AG08395 (cell line): Measurements from ENCODE around the gene NUDT13.

Experiments used
- DNase-seq: peaks from one replicate; pipeline ENCODE4 v3.0.0; 2012; ENCODE audit warnings: mixed read lengths, low spot score

NUDT13 gene

DNA sequence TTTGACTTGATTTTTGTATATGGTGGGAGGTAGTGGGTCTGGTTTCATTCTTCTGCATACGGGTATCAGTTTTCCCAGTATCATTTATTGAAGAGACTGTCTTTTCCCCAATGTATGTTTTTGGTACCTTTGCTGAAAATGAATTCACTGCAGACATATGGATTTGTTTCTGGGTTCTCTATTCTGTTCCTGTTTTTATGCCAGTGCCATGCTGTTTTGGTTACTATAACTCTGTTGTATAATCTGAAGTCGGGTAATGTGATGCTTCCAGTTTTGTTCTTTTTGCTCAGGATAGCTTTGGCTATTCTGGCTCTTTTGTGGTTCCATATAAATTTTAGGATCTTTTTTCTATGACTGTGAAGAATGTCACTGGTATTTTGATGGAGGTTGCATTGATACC is 56.7 kb downstream of the NUDT13 start:
- DNase-seq = no peak

GRCh38 chr10:73167458-73167782 is 57.2 kb downstream of the NUDT13 start:
- DNase-seq = no peak

GRCh38 chr10:73167783-73168464 is 57.7 kb downstream of the NUDT13 start, which contains the start of the genes ECD and FAM149B1:
Gene ECD, minus strand, starts transcription at chr10:73168008. Its CDS starts 4,071 bp downstream, at chr10:73163937.
Gene FAM149B1, plus strand, starts transcription at chr10:73168119. Its CDS starts 221 bp downstream, at chr10:73168340.
- DNase-seq = peak; percentile 95

DNA sequence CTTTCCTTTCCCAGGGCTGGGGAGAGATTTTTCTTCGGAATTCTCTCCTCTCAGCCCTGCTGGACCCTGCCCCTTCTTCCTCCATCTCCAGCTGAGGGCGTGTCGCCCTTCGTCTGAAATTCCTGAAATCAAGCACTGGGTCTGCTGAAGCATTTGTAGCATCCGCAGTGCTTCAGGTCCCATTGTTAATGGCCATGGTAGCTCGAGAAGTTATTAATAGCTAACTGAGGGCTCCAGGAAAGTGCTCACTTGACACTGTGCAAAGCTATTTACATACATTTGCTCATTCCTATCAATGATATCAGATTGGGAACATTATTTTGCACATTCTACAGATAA is 58.2 kb downstream of the NUDT13 start:
- no peak for DNase-seq

GRCh38 chr10:73169320-73169719 is 59.1 kb downstream of the NUDT13 start:
- no peak for DNase-seq

- no peak for DNase-seq
Measured at GRCh38 chr10:73172867-73173266, 62.6 kb downstream of the NUDT13 start.

DNA sequence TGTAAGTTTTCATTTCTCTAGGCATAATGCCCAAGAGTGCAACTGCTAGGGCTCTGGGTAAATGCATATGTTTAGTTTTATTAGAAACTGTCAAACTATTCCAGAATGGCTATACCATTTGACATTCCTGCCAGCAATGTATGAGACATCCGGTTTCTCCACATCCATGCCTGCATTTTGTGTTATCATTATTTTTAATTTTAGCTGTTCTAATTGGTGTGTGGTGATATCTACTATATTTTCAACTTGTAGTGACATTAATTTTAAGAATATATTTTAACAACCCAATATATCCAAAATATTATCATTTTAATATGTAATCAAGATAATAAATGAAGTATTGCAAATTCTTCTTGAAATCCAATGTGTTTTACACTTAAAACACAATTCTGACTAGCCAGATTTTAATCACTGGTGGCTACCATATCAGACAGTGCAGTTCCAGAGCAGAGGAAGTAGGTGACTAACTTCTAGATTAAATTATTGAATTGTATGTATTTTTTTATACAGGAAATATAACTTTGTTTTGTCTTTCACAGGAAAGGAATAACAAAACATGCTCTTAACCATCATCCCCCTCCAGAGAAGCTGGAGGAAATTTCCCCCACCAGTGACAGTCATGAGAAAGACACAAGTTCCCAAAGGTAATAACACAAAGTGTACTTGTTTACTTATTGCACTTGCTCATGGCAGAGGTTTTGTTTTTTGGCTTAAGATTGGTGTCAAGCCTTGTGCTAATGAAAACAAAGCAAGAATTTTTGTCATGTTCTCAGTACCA is 64.1 kb downstream of the NUDT13 start:
- DNase-seq = no peak
